Activated T-helper 1 cell treated with anti-CD3 and anti-CD28 coated beads, Interleukin-12 subunit alpha, Interleukin-12 subunit beta, Interleukin-2, Interleukin-4 antibody, amounts not matched to agents 30 ng/mL and 10 ng/mL and 1 ng/mL, durations not matched to agents 14 hours and 24 hours and 36 hours (primary cell): ENCODE results near the gene NFIX. TPM values are rescaled to one million over a fixed set of nuclear protein-coding genes. Genes with fewer than 3 reads are reported as not detected.

Experiments
- DNase-seq: peaks from one replicate; pipeline ENCODE4 v3.0.0; 2021; ENCODE audit warnings: low spot score
- H3K27ac Mint-ChIP-seq: one replicate; pipeline ENCODE4 v1.8.0; 2021; ENCODE audit warnings: mild to moderate bottlenecking, mixed read lengths
- H3K27me3 Mint-ChIP-seq: one replicate; pipeline ENCODE4 v1.8.0; 2022; ENCODE audit warnings: mild to moderate bottlenecking, moderate library complexity, mixed read lengths; ENCODE audit not compliant: insufficient read depth
- H3K36me3 Mint-ChIP-seq: one replicate; pipeline ENCODE4 v1.8.0; 2021; ENCODE audit warnings: low read depth, mixed read lengths
- H3K4me1 Mint-ChIP-seq: one replicate; pipeline ENCODE4 v1.8.0; 2021; ENCODE audit warnings: low read depth, mixed read lengths
- H3K4me3 Mint-ChIP-seq: one replicate; pipeline ENCODE4 v1.8.0; 2021; ENCODE audit warnings: mild to moderate bottlenecking, moderate library complexity, mixed read lengths
- H3K9me3 Mint-ChIP-seq: one replicate; pipeline ENCODE4 v1.8.0; 2021; ENCODE audit warnings: mixed read lengths
- intact Hi-C: fragments of 100-400 bp; cut with micrococcal nuclease; formaldehyde crosslinking; loops from one replicate; pipeline ENCODE4 v1.15.1; 2024
- total RNA-seq: library from RNA; stranded (reverse); gene quantifications from 2 replicates; pipeline ENCODE4 v1.2.3, GENCODE V29; 2022

The NFIX gene
- total RNA-seq, 1 donor from 2014 or later = 8.0 TPM

DNA sequence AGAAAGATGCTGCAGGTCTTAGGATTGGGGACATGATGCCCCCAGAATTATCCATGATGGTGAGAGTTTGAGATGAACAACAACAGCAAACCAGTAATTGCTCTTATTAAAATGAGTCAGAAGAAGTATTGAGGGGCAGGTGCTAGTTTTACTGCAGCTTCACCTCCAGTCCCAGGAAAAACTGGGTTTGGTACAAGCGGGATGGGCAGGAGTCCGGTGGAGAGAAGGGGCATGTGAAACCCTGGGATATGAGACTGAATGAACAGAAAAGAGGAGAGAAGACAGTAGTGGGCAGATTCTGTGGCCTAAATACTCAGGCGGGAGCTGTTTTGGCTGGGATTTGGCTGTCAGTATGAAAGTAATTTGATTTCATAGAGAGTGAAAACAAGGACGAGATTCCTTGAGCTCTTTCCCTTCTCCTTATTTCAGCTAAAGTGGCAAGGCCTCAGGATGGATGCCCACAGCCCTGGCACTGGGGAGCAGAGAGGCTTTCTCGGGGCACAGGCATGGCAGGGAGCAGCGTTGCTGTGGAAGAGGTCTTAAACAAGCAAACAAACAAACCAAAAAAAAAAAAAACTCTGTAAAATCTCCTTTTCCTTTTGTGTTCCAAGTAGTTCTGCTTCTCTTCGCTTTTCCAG, 30.7 kb downstream of the NFIX start:
- no peaks in the 10 kb centered on the region for H3K9me3 Mint-ChIP-seq
- peaks cover 32% of the 10 kb centered on the region for H3K27me3 Mint-ChIP-seq
- H3K4me1 Mint-ChIP-seq = peaks cover 17% of the 10 kb centered on the region
- H3K4me3 Mint-ChIP-seq = no peak overlapping the region
- no peak for DNase-seq
- H3K27ac Mint-ChIP-seq = no peak overlapping the region
- intact Hi-C loops = no loop called here
- no peaks in the 10 kb centered on the region for H3K36me3 Mint-ChIP-seq

DNA sequence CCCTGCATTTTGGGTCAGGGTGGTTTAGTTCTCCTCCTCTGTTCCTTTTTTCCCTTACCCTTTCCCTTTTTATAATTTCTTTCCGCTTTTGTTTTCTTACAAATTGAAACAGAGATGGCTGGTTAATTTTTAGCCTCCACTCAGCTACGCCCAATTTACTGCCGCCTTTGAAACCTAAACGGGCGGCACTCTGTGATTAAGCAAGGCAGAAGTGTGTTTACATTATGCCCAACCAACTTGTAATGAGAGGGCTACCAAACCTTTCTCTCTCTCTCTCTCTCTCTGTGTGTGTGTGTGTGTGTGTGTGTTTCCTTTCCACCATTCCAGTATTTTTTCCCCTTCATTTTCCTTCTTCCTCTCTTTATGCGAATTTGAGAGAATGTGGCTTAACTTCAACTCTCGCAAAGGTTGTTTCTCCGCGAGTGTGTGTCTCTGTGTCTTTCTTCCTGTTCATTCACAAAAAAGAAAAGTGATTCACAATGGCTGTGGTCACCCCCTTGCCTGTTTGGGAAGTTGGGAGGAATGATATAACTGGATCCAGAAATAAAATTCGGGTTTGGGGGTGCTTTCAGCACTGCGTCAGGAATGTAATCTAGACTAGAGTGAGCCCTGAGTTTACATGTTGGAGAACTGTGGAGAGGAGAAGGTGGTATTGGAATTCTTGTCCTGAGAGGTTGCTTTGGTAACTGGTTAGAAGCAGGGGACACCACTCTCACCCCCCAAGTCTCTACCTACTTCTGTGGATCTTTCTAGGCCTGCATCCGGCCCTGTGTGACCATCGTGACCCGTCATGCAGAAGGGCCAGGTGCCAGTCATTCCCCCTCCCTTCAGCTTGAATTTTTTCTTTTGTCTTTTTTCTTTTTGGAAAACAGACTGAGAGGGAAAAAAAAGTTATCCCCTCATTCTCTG, 31.4 kb downstream of the NFIX start:
- H3K27ac Mint-ChIP-seq = no peak overlapping the region
- H3K9me3 Mint-ChIP-seq = no peaks in the 10 kb centered on the region
- DNase-seq = no peak
- H3K36me3 Mint-ChIP-seq = no peaks in the 10 kb centered on the region
- H3K27me3 Mint-ChIP-seq = peaks cover 28% of the 10 kb centered on the region
- intact Hi-C loops = no loop called here
- H3K4me3 Mint-ChIP-seq = no peak overlapping the region
- H3K4me1 Mint-ChIP-seq = peaks cover 17% of the 10 kb centered on the region

DNA sequence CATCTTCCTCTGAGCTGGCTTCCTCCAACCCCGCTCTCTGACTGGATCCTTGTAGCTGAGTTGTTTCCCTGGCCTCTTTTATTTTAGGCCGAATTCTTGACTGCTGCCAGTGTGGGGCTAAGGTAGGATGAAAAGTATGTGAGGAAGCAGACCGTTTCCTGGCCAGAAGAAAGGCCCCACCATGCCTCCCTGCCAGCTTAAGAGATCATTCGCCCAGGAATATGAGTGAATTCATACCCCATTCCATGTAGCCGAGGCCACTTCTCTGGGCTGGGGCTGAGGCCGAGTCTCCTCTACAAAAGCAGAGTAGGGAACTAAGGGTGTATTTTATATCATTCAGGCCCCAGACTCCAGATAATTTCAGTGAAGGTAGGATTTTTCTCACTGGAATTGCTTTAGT, 32.3 kb downstream of the NFIX start:
- Mint-ChIP-seq H3K9me3 (no peaks in the 10 kb centered on the region), H3K4me1 (peaks cover 17% of the 10 kb centered on the region), H3K4me3 (no peak overlapping the region), H3K36me3 (no peaks in the 10 kb centered on the region), H3K27me3 (peaks cover 24% of the 10 kb centered on the region), H3K27ac (no peak overlapping the region)
- DNase-seq = no peak
- intact Hi-C loops = no loop called here

DNA sequence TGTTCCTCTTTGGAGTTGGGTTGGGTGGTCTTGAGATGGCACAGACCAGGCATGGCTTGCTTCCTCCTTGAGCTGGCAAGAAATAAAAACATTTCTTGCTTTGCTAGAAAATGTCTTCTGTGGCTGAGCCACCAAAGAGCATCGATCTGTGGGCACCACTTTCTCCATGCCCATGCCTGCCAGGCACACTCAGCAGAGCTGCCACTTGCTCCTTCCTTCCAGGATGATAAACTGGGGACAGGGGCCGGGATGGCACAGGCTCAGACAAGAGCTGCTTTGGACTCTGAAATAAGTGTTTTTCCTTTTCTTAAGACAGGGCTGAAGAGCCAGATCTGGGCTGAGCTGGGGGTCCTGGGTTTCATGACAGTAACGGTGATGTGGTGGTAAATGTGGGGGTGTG, 32.8 kb downstream of the NFIX start:
- Mint-ChIP-seq H3K9me3 (no peaks in the 10 kb centered on the region), H3K36me3 (no peaks in the 10 kb centered on the region), H3K27ac (no peak overlapping the region), H3K27me3 (peaks cover 24% of the 10 kb centered on the region), H3K4me3 (no peak overlapping the region), H3K4me1 (peaks cover 14% of the 10 kb centered on the region)
- intact Hi-C loops = no loop called here
- no peak for DNase-seq

DNA sequence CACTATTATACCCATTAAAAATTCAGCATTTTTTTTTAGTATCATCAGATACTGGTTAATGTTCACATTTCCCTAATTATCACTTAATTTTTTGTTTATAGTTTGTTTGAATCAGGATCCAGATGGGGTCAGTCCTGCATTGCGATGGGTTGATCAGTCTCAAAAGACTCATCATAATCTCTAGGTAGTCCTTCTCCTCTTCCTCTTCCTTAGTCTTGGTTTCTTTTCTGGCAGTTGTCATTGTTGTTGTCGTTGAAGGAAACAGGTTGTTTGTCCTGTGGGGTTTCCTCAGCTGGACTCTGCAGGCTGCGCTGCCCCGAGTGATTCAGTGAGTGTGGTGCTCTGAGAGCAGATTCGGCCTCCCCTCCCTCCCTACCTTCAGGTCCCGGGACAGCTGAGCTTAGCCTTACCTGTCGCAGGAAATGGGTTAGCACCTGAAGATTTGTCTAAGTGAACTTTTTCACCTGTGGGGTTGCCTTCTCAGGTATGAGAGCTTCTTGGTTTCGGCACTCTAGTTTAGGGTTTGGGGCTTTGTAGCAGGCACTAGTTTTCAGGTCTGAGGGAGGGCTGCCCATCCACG, 34.1 kb downstream of the NFIX start:
- H3K27me3 Mint-ChIP-seq = peaks cover 16% of the 10 kb centered on the region
- H3K4me1 Mint-ChIP-seq = peaks cover 4% of the 10 kb centered on the region
- no peak for DNase-seq
- H3K36me3 Mint-ChIP-seq = no peaks in the 10 kb centered on the region
- H3K27ac Mint-ChIP-seq = no peak overlapping the region
- no peaks in the 10 kb centered on the region for H3K9me3 Mint-ChIP-seq
- intact Hi-C loops = no loop called here
- H3K4me3 Mint-ChIP-seq = no peak overlapping the region

DNA sequence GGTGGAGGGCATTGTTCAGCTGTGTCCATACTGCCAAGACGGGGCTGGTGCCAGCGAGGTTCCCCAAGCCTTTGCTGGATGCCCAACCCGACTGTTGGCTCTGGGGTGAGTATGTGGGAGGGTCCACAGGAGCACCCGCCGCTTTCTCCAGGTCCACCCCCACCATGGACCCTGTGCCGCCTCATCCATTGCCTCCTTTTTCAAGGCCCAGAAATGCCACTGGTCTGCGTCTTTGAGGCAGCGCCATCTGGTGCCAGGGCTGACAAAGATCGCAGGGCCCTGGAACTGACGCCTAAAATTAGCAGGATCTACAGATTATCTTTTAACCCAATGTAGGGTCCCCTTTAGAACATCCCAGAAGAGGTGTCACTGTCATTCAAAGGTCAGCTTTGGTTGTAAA, 34.6 kb downstream of the NFIX start:
- Mint-ChIP-seq H3K27me3 (peaks cover 13% of the 10 kb centered on the region), H3K4me3 (no peak overlapping the region), H3K27ac (no peak overlapping the region), H3K4me1 (no peaks in the 10 kb centered on the region), H3K36me3 (no peaks in the 10 kb centered on the region), H3K9me3 (no peaks in the 10 kb centered on the region)
- no peak for DNase-seq
- intact Hi-C loops = no loop called here

DNA sequence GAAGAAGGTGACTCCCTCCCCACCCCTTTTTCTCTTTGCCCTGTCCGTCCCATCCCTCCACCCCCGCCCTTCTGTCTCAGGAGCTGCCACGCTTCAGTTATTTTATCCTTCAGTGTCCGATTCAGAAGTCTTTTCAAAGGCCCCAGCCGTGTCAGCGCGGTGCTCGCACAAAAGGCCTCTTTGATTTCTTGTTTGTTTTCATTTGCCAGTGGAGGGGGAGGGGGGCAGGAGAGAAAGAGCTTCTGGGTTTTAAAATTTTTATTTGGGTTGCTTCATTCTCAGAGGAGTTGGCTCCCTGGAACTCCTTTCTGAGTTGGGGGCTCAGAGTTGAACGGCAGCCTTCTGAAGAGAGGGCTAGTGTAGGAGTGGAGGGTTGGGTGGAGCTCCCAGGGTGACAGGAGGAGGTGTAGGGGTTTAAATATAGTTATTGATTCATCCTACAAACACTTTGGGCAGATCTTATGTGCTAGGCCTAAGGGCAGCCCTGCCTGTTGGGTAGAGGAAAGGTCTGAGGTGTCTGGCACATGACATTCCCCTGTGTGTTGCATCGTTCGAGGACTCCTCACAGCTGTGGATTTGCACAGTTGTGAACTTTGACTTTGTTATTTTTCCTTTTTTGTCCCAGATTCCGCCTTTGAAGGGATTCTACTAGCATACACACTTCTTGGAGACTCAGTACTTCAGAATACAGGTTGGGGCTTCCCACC, 36.8 kb downstream of the NFIX start:
- H3K27me3 Mint-ChIP-seq = peaks cover 9% of the 10 kb centered on the region
- no peak overlapping the region for H3K4me3 Mint-ChIP-seq
- no peaks in the 10 kb centered on the region for H3K9me3 Mint-ChIP-seq
- no peak overlapping the region for H3K27ac Mint-ChIP-seq
- no peaks in the 10 kb centered on the region for H3K36me3 Mint-ChIP-seq
- intact Hi-C loops = loop anchor here (2.0 kb wide), 1 partner anchor 29 kb away; no protein-coding TSS in a partner anchor
- DNase-seq = no peak
- H3K4me1 Mint-ChIP-seq = no peaks in the 10 kb centered on the region

DNA sequence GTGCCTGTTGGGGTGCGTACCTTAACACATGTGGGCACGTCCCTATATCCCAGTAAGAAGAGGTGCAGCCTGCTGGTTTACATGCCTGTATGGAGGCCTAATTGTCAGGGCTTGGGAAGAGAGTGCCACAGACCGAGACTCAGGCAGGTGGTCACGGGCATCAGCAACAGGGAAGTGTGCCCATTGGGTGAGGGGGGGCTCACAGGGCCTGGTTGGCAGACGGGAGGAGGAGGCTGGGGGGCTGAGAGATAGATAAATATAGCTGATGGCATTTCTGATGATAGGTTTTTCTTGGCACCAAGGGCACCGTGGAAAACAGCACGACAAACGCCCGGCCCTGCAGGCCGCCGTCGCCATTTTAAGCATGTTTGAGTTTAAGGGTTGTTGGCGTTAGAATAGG, 37.6 kb downstream of the NFIX start:
- H3K27ac Mint-ChIP-seq = no peak overlapping the region
- H3K27me3 Mint-ChIP-seq = peaks cover 9% of the 10 kb centered on the region
- no peaks in the 10 kb centered on the region for H3K9me3 Mint-ChIP-seq
- H3K4me3 Mint-ChIP-seq = no peak overlapping the region
- intact Hi-C loops = loop anchor here (2.0 kb wide), 1 partner anchor 28 kb away; no protein-coding TSS in a partner anchor
- no peaks in the 10 kb centered on the region for H3K4me1 Mint-ChIP-seq
- no peak for DNase-seq
- no peaks in the 10 kb centered on the region for H3K36me3 Mint-ChIP-seq

DNA sequence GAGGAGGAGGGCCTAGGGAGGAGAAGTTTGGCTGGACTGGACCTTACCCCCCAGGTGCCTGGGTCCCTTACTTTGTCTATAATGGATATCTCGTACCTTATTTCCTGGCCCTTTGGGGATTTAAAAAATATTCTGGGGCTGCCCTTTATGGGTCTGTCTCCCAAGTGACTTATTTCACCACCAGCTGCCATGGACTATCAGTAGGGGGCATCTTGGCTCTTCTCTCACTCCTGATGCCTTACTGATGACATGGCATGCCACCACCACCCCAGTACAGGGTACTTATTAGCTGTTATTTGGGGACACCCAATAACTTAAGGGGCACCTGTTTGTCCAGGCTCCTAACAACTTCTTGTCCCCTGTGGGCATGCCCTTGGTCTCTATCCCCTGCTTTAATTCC, 38.0 kb downstream of the NFIX start:
- intact Hi-C loops = loop anchor here (2.0 kb wide), 1 partner anchor 28 kb away; no protein-coding TSS in a partner anchor
- no peak for DNase-seq
- H3K4me3 Mint-ChIP-seq = no peak overlapping the region
- no peaks in the 10 kb centered on the region for H3K9me3 Mint-ChIP-seq
- no peaks in the 10 kb centered on the region for H3K4me1 Mint-ChIP-seq
- no peaks in the 10 kb centered on the region for H3K36me3 Mint-ChIP-seq
- H3K27me3 Mint-ChIP-seq = peaks cover 9% of the 10 kb centered on the region
- no peak overlapping the region for H3K27ac Mint-ChIP-seq

DNA sequence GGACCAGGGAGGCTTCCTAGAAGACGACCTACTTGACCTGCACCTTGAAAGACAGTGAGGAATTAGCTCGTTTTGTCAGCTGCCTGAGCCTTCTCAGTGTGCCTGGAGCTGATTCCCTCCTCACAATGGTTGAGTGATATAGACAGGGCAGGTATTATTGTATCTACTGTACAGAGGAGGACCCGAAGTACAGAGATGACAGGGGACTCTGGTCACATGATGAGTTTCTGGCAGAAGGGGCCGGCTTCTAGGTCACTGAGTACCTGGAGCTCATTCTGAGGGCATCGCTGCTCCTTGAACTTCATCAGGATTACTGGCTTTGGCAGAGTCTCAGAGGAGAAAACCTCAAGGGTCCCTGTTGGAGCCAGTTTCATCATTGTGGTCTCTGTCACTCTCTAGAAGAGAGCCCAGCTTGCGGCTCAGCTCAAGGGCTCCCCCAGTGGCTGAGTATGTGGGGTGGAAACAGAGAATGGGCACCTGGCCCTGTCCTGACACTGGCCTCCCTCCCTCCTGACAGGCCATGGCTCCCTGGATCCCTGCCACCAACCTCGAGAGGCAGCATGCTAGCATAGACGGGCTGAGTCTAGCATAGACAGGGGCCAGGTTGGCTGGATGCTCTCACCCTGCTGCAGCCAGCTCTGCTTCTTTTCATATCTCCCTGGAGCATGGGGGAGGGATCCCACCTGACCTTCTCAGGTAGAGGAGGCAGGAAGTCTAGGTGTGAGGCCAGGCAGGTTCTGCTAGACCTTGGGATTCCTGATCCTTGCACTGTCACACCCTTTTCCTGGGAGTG, 38.7 kb downstream of the NFIX start:
- Mint-ChIP-seq H3K9me3 (no peaks in the 10 kb centered on the region), H3K27ac (no peak overlapping the region), H3K36me3 (no peaks in the 10 kb centered on the region), H3K4me1 (no peaks in the 10 kb centered on the region), H3K27me3 (peaks cover 9% of the 10 kb centered on the region), H3K4me3 (no peak overlapping the region)
- DNase-seq = no peak
- intact Hi-C loops = loop anchor here (1.0 to 2.0 kb wide), 2 partner anchors 27 to 51 kb away; no protein-coding TSS in a partner anchor

DNA sequence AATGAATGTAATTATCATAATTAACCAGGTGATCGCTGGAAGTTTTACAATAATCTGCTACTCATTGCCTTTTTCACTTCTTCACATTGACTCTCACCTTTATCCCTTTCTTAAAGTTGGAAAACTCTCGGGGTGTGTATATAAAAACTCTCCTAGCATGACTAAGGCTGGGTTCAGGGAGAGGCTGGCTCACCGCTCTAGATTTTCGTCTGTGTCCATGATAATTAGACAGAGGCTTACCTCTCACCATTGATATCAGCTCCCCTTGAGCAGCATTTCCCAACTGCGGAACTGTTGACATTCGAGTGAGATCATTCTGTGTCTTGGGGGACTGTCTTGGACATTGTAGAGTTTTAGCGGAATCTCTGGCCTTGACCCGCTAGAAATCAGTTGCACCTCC, 39.4 kb downstream of the NFIX start:
- intact Hi-C loops = loop anchor here (1.0 kb wide), 1 partner anchor 51 kb away; no protein-coding TSS in a partner anchor
- H3K4me1 Mint-ChIP-seq = no peaks in the 10 kb centered on the region
- DNase-seq = no peak
- peaks cover 9% of the 10 kb centered on the region for H3K27me3 Mint-ChIP-seq
- no peaks in the 10 kb centered on the region for H3K9me3 Mint-ChIP-seq
- H3K4me3 Mint-ChIP-seq = no peak overlapping the region
- no peaks in the 10 kb centered on the region for H3K36me3 Mint-ChIP-seq
- H3K27ac Mint-ChIP-seq = no peak overlapping the region

DNA sequence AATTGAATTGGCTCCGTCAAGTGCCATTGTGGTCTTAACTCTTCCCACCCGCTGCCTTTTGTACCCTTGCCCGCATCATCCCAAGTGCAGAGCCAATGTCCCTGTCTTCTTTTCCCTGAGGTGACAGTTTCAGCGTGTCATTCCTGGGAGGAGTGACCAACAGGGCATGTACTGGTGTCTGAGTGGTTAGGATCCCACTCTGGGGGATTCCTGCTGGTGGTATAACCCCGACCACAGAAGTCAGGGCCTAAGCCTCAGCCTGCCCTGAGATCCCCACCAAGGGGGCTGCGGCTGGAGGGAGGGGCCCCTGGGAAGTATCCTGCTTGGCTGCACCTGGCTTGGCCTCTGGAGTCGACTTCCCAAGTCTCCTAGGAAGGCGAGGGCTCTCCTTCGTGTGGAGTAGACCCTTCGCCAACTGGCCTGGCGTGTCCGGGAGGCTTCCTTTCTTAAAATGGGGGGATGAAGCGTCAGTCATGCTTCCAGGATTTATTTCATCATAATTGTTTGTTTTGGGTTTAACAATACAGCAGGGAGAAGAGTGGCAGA, 40.6 kb downstream of the NFIX start:
- intact Hi-C loops = no loop called here
- no peaks in the 10 kb centered on the region for H3K4me1 Mint-ChIP-seq
- DNase-seq = no peak

More for the DNA sequence above, 40.6 kb downstream of the NFIX start:
- peaks cover 9% of the 10 kb centered on the region for H3K27me3 Mint-ChIP-seq
- H3K36me3 Mint-ChIP-seq = no peaks in the 10 kb centered on the region
- no peak overlapping the region for H3K4me3 Mint-ChIP-seq
- no peaks in the 10 kb centered on the region for H3K9me3 Mint-ChIP-seq
- H3K27ac Mint-ChIP-seq = no peak overlapping the region
